ENCODE data around the gene BMERB1. TPM values are rescaled to one million over a fixed set of nuclear protein-coding genes. Genes with fewer than 3 reads are reported as not detected.

BMERB1 gene
- total RNA-seq, 2 experiments from 2014 or later, result 0.85 to 0.98 TPM

DNA sequence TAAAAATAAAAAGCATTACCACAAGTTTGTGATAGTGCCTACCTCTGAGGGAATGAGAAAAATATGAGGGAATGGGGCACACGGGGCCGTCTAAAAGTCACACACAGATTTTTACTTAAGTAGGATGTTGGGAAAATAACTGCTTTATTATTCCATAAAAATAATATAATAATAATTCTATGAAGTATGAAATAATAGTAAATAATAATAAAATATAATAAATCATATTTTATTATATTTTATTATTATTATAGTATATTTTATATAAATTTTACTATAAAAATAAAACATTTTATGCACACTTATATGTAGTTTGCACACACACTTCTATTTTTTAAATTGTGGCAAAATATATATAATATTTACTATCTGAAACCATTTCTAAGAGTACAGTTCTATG lies 92.3 kb downstream of the BMERB1 start:
- H3K4me1 Mint-ChIP-seq (ENCODE audit: low read depth), result peaks cover 10% of the 10 kb centered on the region
- Histone ChIP-seq H3K4me1 (ENCODE audit: insufficient read depth, low read length) (peaks cover 12% of the 10 kb centered on the region), H3K36me3 (ENCODE audit: insufficient read depth, low read length) (no peaks in the 10 kb centered on the region), H3K4me3 (ENCODE audit: low read length) (no peak overlapping the region), H3K9me3 (ENCODE audit: control insufficient read depth in 1 of 2, insufficient read depth in 1 of 2, low read length in 2 of 2) (no peaks in the 10 kb centered on the region), H3K27ac (ENCODE audit: low read depth in 1 of 2, low read length in 2 of 2) (no peak overlapping the region), H3K27me3 (ENCODE audit: control insufficient read depth in 1 of 2, insufficient read depth in 2 of 2, low read length in 2 of 2) (no peaks in the 10 kb centered on the region)
- ChIA-PET CTCF (interaction anchor here (0.9 kb wide), 1 partner anchor 10 kb away, joined by 3 read pairs; no protein-coding TSS in a partner anchor), POLR2A (no interaction called here)
- no peaks in the 10 kb centered on the region for H3K36me3 Mint-ChIP-seq (ENCODE audit: low read depth)
- TF ChIP-seq, protein P1, sequence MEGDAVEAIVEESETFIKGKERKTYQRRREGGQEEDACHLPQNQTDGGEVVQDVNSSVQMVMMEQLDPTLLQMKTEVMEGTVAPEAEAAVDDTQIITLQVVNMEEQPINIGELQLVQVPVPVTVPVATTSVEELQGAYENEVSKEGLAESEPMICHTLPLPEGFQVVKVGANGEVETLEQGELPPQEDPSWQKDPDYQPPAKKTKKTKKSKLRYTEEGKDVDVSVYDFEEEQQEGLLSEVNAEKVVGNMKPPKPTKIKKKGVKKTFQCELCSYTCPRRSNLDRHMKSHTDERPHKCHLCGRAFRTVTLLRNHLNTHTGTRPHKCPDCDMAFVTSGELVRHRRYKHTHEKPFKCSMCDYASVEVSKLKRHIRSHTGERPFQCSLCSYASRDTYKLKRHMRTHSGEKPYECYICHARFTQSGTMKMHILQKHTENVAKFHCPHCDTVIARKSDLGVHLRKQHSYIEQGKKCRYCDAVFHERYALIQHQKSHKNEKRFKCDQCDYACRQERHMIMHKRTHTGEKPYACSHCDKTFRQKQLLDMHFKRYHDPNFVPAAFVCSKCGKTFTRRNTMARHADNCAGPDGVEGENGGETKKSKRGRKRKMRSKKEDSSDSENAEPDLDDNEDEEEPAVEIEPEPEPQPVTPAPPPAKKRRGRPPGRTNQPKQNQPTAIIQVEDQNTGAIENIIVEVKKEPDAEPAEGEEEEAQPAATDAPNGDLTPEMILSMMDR (IDR thresholded peaks at IDR 0.05), result no peak
- H3K4me3 Mint-ChIP-seq, result no peak overlapping the region
- DNase-seq (no peak), ATAC-seq (ENCODE audit: poor library complexity) (no peak)
- no peaks in the 10 kb centered on the region for H3K9me3 Mint-ChIP-seq
- intact Hi-C loops (cut with DNase I, micrococcal nuclease), result no loop called here
- H3K27ac Mint-ChIP-seq, result no peak overlapping the region
- no peaks in the 10 kb centered on the region for H3K27me3 Mint-ChIP-seq

DNA sequence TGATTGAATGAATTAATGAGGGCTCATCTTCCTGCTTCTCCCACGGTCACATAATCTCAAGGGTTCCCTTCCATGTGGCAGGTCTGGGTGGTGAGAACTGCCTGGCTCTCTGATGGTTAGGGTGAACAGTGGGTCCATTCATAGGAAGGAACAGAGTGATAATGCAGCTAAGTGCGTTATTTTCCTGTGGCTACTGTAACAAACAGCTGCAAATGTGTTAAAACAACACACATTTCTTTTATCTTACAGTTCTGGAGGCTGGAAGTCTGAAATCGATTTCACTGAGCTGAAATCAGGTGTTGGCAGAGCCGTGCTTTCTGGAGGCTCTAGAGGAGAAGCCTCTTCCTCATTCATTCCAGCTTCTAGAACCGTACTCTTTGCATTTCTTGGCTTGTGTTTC lies 95.3 kb downstream of the BMERB1 start:
- CTCF ChIA-PET, result no interaction called here
- Histone ChIP-seq H3K9me3 (ENCODE audit: control insufficient read depth in 1 of 2, insufficient read depth in 1 of 2, low read length in 2 of 2) (no peaks in the 10 kb centered on the region), H3K36me3 (ENCODE audit: insufficient read depth, low read length) (no peaks in the 10 kb centered on the region), H3K4me3 (ENCODE audit: low read length) (no peak overlapping the region), H3K27me3 (ENCODE audit: control insufficient read depth in 1 of 2, insufficient read depth in 2 of 2, low read length in 2 of 2) (no peaks in the 10 kb centered on the region), H3K4me1 (ENCODE audit: insufficient read depth, low read length) (no peaks in the 10 kb centered on the region), H3K27ac (ENCODE audit: low read depth in 1 of 2, low read length in 2 of 2) (no peak overlapping the region)
- TF ChIP-seq, protein P1 (IDR thresholded peaks at IDR 0.05), result no peak
- Mint-ChIP-seq H3K27me3 (no peaks in the 10 kb centered on the region), H3K4me1 (ENCODE audit: low read depth) (no peaks in the 10 kb centered on the region), H3K27ac (no peak overlapping the region), H3K9me3 (no peaks in the 10 kb centered on the region), H3K36me3 (ENCODE audit: low read depth) (no peaks in the 10 kb centered on the region), H3K4me3 (no peak overlapping the region)
- ATAC-seq (ENCODE audit: poor library complexity) (no peak), DNase-seq (no peak)
- POLR2A ChIA-PET, result no interaction called here
- intact Hi-C loops (cut with DNase I, micrococcal nuclease), result no loop called here

DNA sequence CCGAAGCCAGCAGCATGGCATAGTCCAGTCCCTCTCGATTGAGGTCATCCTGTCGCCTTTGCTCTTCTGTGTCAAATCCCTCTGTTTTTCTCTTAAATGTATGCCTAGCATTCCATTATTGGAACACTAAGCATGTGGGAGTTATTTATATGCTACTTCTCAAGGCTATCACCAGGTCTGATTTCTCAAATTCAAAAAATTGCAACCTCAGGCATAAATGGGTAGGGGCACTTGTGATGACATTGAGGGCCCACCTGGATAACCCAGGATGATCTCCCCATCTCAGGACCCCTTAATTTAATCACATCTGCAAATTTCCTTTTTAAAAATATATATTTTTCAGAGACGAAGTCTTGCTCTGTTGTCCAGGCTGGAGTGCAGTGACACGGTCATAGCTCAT lies 95.7 kb downstream of the BMERB1 start:
- H3K27me3 Mint-ChIP-seq, result no peaks in the 10 kb centered on the region
- Histone ChIP-seq H3K27me3 (ENCODE audit: control insufficient read depth in 1 of 2, insufficient read depth in 2 of 2, low read length in 2 of 2) (no peaks in the 10 kb centered on the region), H3K27ac (ENCODE audit: low read depth in 1 of 2, low read length in 2 of 2) (no peak overlapping the region), H3K4me3 (ENCODE audit: low read length) (no peak overlapping the region), H3K4me1 (ENCODE audit: insufficient read depth, low read length) (no peaks in the 10 kb centered on the region), H3K9me3 (ENCODE audit: control insufficient read depth in 1 of 2, insufficient read depth in 1 of 2, low read length in 2 of 2) (no peaks in the 10 kb centered on the region), H3K36me3 (ENCODE audit: insufficient read depth, low read length) (no peaks in the 10 kb centered on the region)
- DNase-seq, result no peak
- intact Hi-C loops (cut with DNase I, micrococcal nuclease), result no loop called here
- no peak overlapping the region for H3K4me3 Mint-ChIP-seq
- no peaks in the 10 kb centered on the region for H3K9me3 Mint-ChIP-seq
- ChIA-PET POLR2A (no interaction called here), CTCF (no interaction called here)
- ATAC-seq (ENCODE audit: poor library complexity), result no peak
- H3K36me3 Mint-ChIP-seq (ENCODE audit: low read depth), result no peaks in the 10 kb centered on the region
- TF ChIP-seq, protein P1 (IDR thresholded peaks at IDR 0.05), result no peak
- H3K27ac Mint-ChIP-seq, result no peak overlapping the region
- no peaks in the 10 kb centered on the region for H3K4me1 Mint-ChIP-seq (ENCODE audit: low read depth)
